ENCODE results near the gene KCNC3. TPM values are rescaled to one million over a fixed set of nuclear protein-coding genes. Genes with fewer than 3 reads are reported as not detected.

Gene KCNC3
- total RNA-seq, 1 experiment from 2014 or later: 17.3 TPM

GRCh38 chr19:50275577-50276368, 53.4 kb downstream of the KCNC3 start:
- no peak overlapping the region for H2BK120ac ChIP-seq (ENCODE audit: low read depth, low read length, poor library complexity, severe bottlenecking)
- no peak overlapping the region for H2AK5ac ChIP-seq (ENCODE audit: insufficient read length, low read length)
- no peak overlapping the region for H3K4me2 ChIP-seq (ENCODE audit: insufficient read depth, insufficient read length, low read length)
- no peak overlapping the region for H2BK15ac ChIP-seq (ENCODE audit: low read depth, low read length)
- H3K23ac ChIP-seq (ENCODE audit: insufficient read length, low read depth, low read length): no peak overlapping the region
- H3K27ac ChIP-seq (ENCODE audit: insufficient read length, low read depth, low read length): no peak overlapping the region
- no peaks in the 10 kb centered on the region for H3K9me3 Mint-ChIP-seq
- no peaks in the 10 kb centered on the region for H3K23me2 ChIP-seq (ENCODE audit: insufficient read length, low read depth, low read length, poor library complexity, severe bottlenecking)
- peaks cover 11 to 32% (median 29%) of the 10 kb centered on the region in 3 experiments; a peak in 6 of 7 replicates for H3K36me3 Mint-ChIP-seq (ENCODE audit: insufficient read depth in 1 of 3, low read depth in 3 of 3)
- no peak overlapping the region for H2AFZ ChIP-seq (ENCODE audit: low read length)
- no peak overlapping the region for H4K5ac ChIP-seq (ENCODE audit: insufficient read length, low read depth, low read length)
- no peaks in the 10 kb centered on the region for H3K27me3 Mint-ChIP-seq (ENCODE audit: low read depth)
- no peak overlapping the region for H3K18ac ChIP-seq (ENCODE audit: insufficient read length, low read depth, low read length)
- WGBS (ENCODE audit: extremely low coverage, insufficient read length, low lambda C conversion rate): no CpG with 5 or more reads among the region's 26 CpGs
- no peak overlapping the region for H4K91ac ChIP-seq (ENCODE audit: insufficient read length, low read depth, low read length)
- H4K20me1 ChIP-seq (ENCODE audit: control insufficient read depth, insufficient read depth, insufficient read length): no peaks in the 10 kb centered on the region
- TF ChIP-seq CTCF (conservative IDR thresholded peaks at IDR 0.05): no peak
- no peak overlapping the region for H4K8ac ChIP-seq (replicated peaks; ENCODE audit: insufficient read length, low read depth, low read length)
- H3K14ac ChIP-seq (ENCODE audit: insufficient read depth, low read length): no peak overlapping the region
- H3K4me3 Mint-ChIP-seq: no peak overlapping the region
- H3K79me1 ChIP-seq (ENCODE audit: insufficient read depth, low read depth, low read length, poor library complexity, severe bottlenecking): no peaks in the 10 kb centered on the region
- no peak overlapping the region for H2BK20ac ChIP-seq (ENCODE audit: low read depth, low read length, poor library complexity, severe bottlenecking)
- H3K27ac Mint-ChIP-seq: peak overlapping the region in 2 of 3 experiments; percentile 27 to 34; a peak in 1 of 7 replicates
- no peak overlapping the region for H2BK12ac ChIP-seq (ENCODE audit: insufficient read length, low read depth, low read length)
- H3K4me1 Mint-ChIP-seq: no peaks in the 10 kb centered on the region
- no peaks in the 10 kb centered on the region for H3K27me3 ChIP-seq (ENCODE audit: insufficient read depth, low read length)
- H3K9me3 ChIP-seq (ENCODE audit: control insufficient read depth, low read depth, low read length): no peaks in the 10 kb centered on the region
- no peaks in the 10 kb centered on the region for H3K79me2 ChIP-seq (ENCODE audit: insufficient read depth, low read length)
- no peak overlapping the region for H3T11ph ChIP-seq (ENCODE audit: low read length)
- DNase-seq: no peak
- no peak overlapping the region for H2BK5ac ChIP-seq (ENCODE audit: insufficient read length, low read length)
- no peak overlapping the region for H3K56ac ChIP-seq (ENCODE audit: insufficient read length, low read depth, low read length)
- no peaks in the 10 kb centered on the region for H3K4me1 ChIP-seq (ENCODE audit: insufficient read depth, low read length)
- H3K9ac ChIP-seq (ENCODE audit: extremely low read depth, insufficient read length, low read length): no peak overlapping the region
- no peak overlapping the region for H3K4ac ChIP-seq (ENCODE audit: low read depth, low read length)
